ENCODE measurements around the gene HOXA10. TPM values are rescaled to one million over a fixed set of nuclear protein-coding genes. Genes with fewer than 3 reads are reported as not detected.

Gene HOXA10
- total RNA-seq, 1 experiment from 2014 or later: not detected

DNA sequence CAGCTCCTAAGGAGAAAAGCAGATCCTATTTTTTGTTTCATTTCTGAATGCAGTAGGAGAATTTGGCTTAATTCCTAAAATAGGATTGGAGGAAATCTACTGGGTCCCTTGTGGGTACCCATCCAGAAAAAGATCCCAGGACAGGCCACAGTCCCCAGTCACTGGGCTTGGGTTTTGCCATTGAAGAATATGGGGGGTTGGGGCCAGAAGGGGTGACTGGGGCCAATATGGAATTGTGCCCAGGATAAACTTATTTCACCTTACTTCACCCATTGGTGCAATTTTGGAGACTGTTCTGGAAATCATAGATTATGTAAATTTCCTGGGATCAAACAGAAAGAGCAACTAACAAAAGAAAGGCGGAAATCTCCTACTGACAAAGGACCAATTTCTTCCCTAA, 35.6 kb downstream of the HOXA10 start:
- no peak overlapping the region for H3K4ac ChIP-seq (ENCODE audit: low read depth, low read length)
- H3K27me3 Mint-ChIP-seq (ENCODE audit: low read depth): peaks cover 100% of the 10 kb centered on the region
- H3K27me3 ChIP-seq (ENCODE audit: insufficient read depth, low read length): peaks cover 100% of the 10 kb centered on the region
- no peak overlapping the region for H4K5ac ChIP-seq (ENCODE audit: insufficient read length, low read depth, low read length)
- no peak overlapping the region for H2BK15ac ChIP-seq (ENCODE audit: low read depth, low read length)
- no CpG with 5 or more reads among the region's 1 CpG for WGBS (ENCODE audit: extremely low coverage, insufficient read length, low lambda C conversion rate)
- H2BK120ac ChIP-seq (ENCODE audit: low read depth, low read length, poor library complexity, severe bottlenecking): no peak overlapping the region
- no peak overlapping the region for H3K4me3 Mint-ChIP-seq
- no peaks in the 10 kb centered on the region for H3K9me3 ChIP-seq (ENCODE audit: control insufficient read depth, low read depth, low read length)
- peaks cover under 1% of the 10 kb centered on the region for H4K20me1 ChIP-seq (ENCODE audit: control insufficient read depth, insufficient read depth, insufficient read length)
- TF ChIP-seq, protein P1, sequence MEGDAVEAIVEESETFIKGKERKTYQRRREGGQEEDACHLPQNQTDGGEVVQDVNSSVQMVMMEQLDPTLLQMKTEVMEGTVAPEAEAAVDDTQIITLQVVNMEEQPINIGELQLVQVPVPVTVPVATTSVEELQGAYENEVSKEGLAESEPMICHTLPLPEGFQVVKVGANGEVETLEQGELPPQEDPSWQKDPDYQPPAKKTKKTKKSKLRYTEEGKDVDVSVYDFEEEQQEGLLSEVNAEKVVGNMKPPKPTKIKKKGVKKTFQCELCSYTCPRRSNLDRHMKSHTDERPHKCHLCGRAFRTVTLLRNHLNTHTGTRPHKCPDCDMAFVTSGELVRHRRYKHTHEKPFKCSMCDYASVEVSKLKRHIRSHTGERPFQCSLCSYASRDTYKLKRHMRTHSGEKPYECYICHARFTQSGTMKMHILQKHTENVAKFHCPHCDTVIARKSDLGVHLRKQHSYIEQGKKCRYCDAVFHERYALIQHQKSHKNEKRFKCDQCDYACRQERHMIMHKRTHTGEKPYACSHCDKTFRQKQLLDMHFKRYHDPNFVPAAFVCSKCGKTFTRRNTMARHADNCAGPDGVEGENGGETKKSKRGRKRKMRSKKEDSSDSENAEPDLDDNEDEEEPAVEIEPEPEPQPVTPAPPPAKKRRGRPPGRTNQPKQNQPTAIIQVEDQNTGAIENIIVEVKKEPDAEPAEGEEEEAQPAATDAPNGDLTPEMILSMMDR (conservative IDR thresholded peaks at IDR 0.05): no peak
- H3K79me1 ChIP-seq (ENCODE audit: insufficient read depth, low read depth, low read length, poor library complexity, severe bottlenecking): no peaks in the 10 kb centered on the region
- H3K23ac ChIP-seq (ENCODE audit: insufficient read length, low read depth, low read length): no peak overlapping the region
- peaks cover 0 to 19% of the 10 kb centered on the region in 2 experiments for H3K9me3 Mint-ChIP-seq
- H3K18ac ChIP-seq (ENCODE audit: insufficient read length, low read depth, low read length): no peak overlapping the region
- no peak overlapping the region for H4K8ac ChIP-seq (replicated peaks; ENCODE audit: insufficient read length, low read depth, low read length)
- no peak overlapping the region for H2AK5ac ChIP-seq (ENCODE audit: insufficient read length, low read length)
- no peak overlapping the region for H4K91ac ChIP-seq (ENCODE audit: insufficient read length, low read depth, low read length)
- H2BK20ac ChIP-seq (ENCODE audit: low read depth, low read length, poor library complexity, severe bottlenecking): no peak overlapping the region
- H3K14ac ChIP-seq (ENCODE audit: insufficient read depth, low read length): no peak overlapping the region
- H3K4me2 ChIP-seq (ENCODE audit: insufficient read depth, insufficient read length, low read length): no peak overlapping the region
- DNase-seq: no peak
- no peak overlapping the region for H3K56ac ChIP-seq (ENCODE audit: insufficient read length, low read depth, low read length)
- H3K27ac Mint-ChIP-seq: no peak overlapping the region
- H3K27ac ChIP-seq (ENCODE audit: insufficient read length, low read depth, low read length): no peak overlapping the region
- peaks cover 7 to 11% of the 10 kb centered on the region in 2 experiments for H3K4me1 Mint-ChIP-seq
- no peaks in the 10 kb centered on the region; a peak in 1 of 7 replicates for H3K36me3 Mint-ChIP-seq (ENCODE audit: insufficient read depth in 1 of 3, low read depth in 3 of 3)
- H2BK5ac ChIP-seq (ENCODE audit: insufficient read length, low read length): no peak overlapping the region
- no peak overlapping the region for H3T11ph ChIP-seq (ENCODE audit: low read length)
- no peaks in the 10 kb centered on the region for H3K79me2 ChIP-seq (ENCODE audit: insufficient read depth, low read length)
- no peak overlapping the region for H2BK12ac ChIP-seq (ENCODE audit: insufficient read length, low read depth, low read length)
- H3K4me1 ChIP-seq (ENCODE audit: insufficient read depth, low read length): no peaks in the 10 kb centered on the region
- H3K23me2 ChIP-seq (ENCODE audit: insufficient read length, low read depth, low read length, poor library complexity, severe bottlenecking): peaks cover 8% of the 10 kb centered on the region
- no peak overlapping the region for H2AFZ ChIP-seq (ENCODE audit: low read length)
- H3K9ac ChIP-seq (ENCODE audit: extremely low read depth, insufficient read length, low read length): no peak overlapping the region
